T-helper 2 cell (primary cell): ENCODE results near the gene MRPS18A.
"Not testable (repeated sequence)": the region's sequence is repeated elsewhere in the genome, so short reads cannot be mapped to it uniquely, and the experiment has no call there.

Experiments used
- DNase-seq, 5 experiments: peaks; one replicate each; pipeline versions ENCODE4 v3.0.0 to v3.0.0-alpha.2; 2012 to 2022

Gene MRPS18A

GRCh38 chr6:43716099-43716498 lies 28.5 kb upstream of the MRPS18A start:
- DNase-seq, result no peak

GRCh38 chr6:43715056-43715788 lies 27.6 kb upstream of the MRPS18A start:
- no peak for DNase-seq

- DNase-seq, result no peak
Measured at GRCh38 chr6:43714311-43715055, 26.9 kb upstream of the MRPS18A start.

GRCh38 chr6:43713643-43714310 lies 26.2 kb upstream of the MRPS18A start:
- DNase-seq, result peak in 1 of 5 experiments; percentile 31

GRCh38 chr6:43712579-43712978 lies 25.0 kb upstream of the MRPS18A start:
- DNase-seq, result no peak

GRCh38 chr6:43710576-43710975 lies 23.0 kb upstream of the MRPS18A start:
- DNase-seq, result no peak

- DNase-seq, result no peak
Measured at GRCh38 chr6:43709654-43710303, 22.2 kb upstream of the MRPS18A start.

GRCh38 chr6:43708860-43709653 lies 21.5 kb upstream of the MRPS18A start:
- DNase-seq, result no peak

GRCh38 chr6:43707767-43708166 lies 20.2 kb upstream of the MRPS18A start:
- no peak for DNase-seq

- DNase-seq, result no peak
Measured at GRCh38 chr6:43707269-43707668, 19.7 kb upstream of the MRPS18A start.

- no peak for DNase-seq
Measured at GRCh38 chr6:43706788-43707187, 19.2 kb upstream of the MRPS18A start.

GRCh38 chr6:43705996-43706395 lies 18.4 kb upstream of the MRPS18A start:
- DNase-seq, result no peak

GRCh38 chr6:43703512-43704429 lies 16.2 kb upstream of the MRPS18A start:
- DNase-seq, result no peak

- peak in 1 of 5 experiments; percentile 20 for DNase-seq
Measured at GRCh38 chr6:43702534-43703440, 15.2 kb upstream of the MRPS18A start.

- no peak for DNase-seq
Measured at GRCh38 chr6:43702171-43702533, 14.6 kb upstream of the MRPS18A start.

- not testable (repeated sequence) for DNase-seq
Measured at GRCh38 chr6:43700939-43701560, 13.5 kb upstream of the MRPS18A start.

- no peak for DNase-seq
Measured at GRCh38 chr6:43699564-43700186, 12.1 kb upstream of the MRPS18A start.

GRCh38 chr6:43698584-43699349 lies 11.2 kb upstream of the MRPS18A start:
- no peak for DNase-seq
